MM.1S (cell line): ENCODE data around the gene RAET1L.
"Not testable (repeated sequence)": the region's sequence is repeated elsewhere in the genome, so short reads cannot be mapped to it uniquely, and the experiment has no call there.

ENCODE experiments used
- DNase-seq: peaks from one replicate; pipeline ENCODE4 v3.0.0-alpha.2; 2015
- H2AFZ ChIP-seq: fragments of 300-600 bp; sonication (generic); 2 replicates; pipeline ENCODE4 v1.6.0; 2016; ENCODE audit warnings: antibody characterized with exemption, low read length
- H3F3A ChIP-seq: fragments of 300-600 bp; sonication (generic); 2 replicates; pipeline ENCODE4 v1.6.1; 2016; ENCODE audit warnings: mild to moderate bottlenecking, antibody characterized with exemption, low read length, moderate library complexity, mixed read lengths; ENCODE audit not compliant: insufficient read depth
- H3K27ac ChIP-seq: fragments of 300-600 bp; sonication (generic); 2 replicates; pipeline ENCODE4 v1.5.1; 2016; ENCODE audit warnings: mild to moderate bottlenecking, low read length
- H3K27me3 ChIP-seq: fragments of 300-600 bp; sonication (generic); replicated peaks from 2 replicates; pipeline ENCODE4 v1.6.0; 2016; ENCODE audit warnings: low read length; ENCODE audit not compliant: insufficient read depth
- H3K36me3 ChIP-seq: fragments of 300-600 bp; sonication (generic); replicated peaks from 2 replicates; pipeline ENCODE4 v1.6.1; 2016; ENCODE audit warnings: mild to moderate bottlenecking, low read length, mixed read lengths; ENCODE audit not compliant: insufficient read depth
- H3K4me1 ChIP-seq: fragments of 300-600 bp; sonication (generic); 2 replicates; pipeline ENCODE4 v1.6.1; 2016; ENCODE audit warnings: low read length, mixed read lengths
- H3K4me2 ChIP-seq: fragments of 300-600 bp; sonication (generic); 2 replicates; pipeline ENCODE4 v1.6.0; 2016; ENCODE audit warnings: low read depth, low read length
- H3K4me3 ChIP-seq: fragments of 300-600 bp; sonication (generic); 2 replicates; pipeline ENCODE4 v1.5.1; 2016; ENCODE audit warnings: low read length, mixed read lengths
- H3K79me2 ChIP-seq: fragments of 300-600 bp; sonication (generic); 2 replicates; pipeline ENCODE4 v1.6.1; 2016; ENCODE audit warnings: mixed run types, low read length, mixed read lengths
- H3K9ac ChIP-seq: fragments of 300-600 bp; sonication (generic); 2 replicates; pipeline ENCODE4 v1.6.1; 2016; ENCODE audit warnings: low read length, mixed read lengths
- H3K9me2 ChIP-seq: fragments of 300-600 bp; sonication (generic); replicated peaks from 2 replicates; pipeline ENCODE4 v1.6.1; 2016; ENCODE audit warnings: mild to moderate bottlenecking, low read length, mixed read lengths; ENCODE audit not compliant: insufficient read depth
- H3K9me3 ChIP-seq: fragments of 300-600 bp; sonication (generic); replicated peaks from 2 replicates; pipeline ENCODE4 v1.6.1; 2016; ENCODE audit warnings: mild to moderate bottlenecking, low read length, mixed read lengths; ENCODE audit not compliant: insufficient read depth
- H4K20me1 ChIP-seq: fragments of 300-600 bp; sonication (generic); 2 replicates; pipeline ENCODE4 v1.6.1; 2016; ENCODE audit warnings: mild to moderate bottlenecking, low read length, moderate library complexity, mixed read lengths; ENCODE audit not compliant: insufficient read depth
- EZH2 ChIP-seq: fragments of 300-600 bp; sonication (generic); optimal IDR thresholded peaks from 2 replicates; pipeline ENCODE3; 2017; ENCODE audit warnings: low read depth, mild to moderate bottlenecking, antibody characterized with exemption, low read length, mixed read lengths
- TF ChIP-seq, protein P1 (sequence below): fragments of 300-600 bp; sonication (generic); IDR thresholded peaks from 2 replicates; pipeline ENCODE4 v1.5.1; 2016; ENCODE audit warnings: antibody characterized with exemption, low read length, mixed read lengths

The RAET1L gene

DNA sequence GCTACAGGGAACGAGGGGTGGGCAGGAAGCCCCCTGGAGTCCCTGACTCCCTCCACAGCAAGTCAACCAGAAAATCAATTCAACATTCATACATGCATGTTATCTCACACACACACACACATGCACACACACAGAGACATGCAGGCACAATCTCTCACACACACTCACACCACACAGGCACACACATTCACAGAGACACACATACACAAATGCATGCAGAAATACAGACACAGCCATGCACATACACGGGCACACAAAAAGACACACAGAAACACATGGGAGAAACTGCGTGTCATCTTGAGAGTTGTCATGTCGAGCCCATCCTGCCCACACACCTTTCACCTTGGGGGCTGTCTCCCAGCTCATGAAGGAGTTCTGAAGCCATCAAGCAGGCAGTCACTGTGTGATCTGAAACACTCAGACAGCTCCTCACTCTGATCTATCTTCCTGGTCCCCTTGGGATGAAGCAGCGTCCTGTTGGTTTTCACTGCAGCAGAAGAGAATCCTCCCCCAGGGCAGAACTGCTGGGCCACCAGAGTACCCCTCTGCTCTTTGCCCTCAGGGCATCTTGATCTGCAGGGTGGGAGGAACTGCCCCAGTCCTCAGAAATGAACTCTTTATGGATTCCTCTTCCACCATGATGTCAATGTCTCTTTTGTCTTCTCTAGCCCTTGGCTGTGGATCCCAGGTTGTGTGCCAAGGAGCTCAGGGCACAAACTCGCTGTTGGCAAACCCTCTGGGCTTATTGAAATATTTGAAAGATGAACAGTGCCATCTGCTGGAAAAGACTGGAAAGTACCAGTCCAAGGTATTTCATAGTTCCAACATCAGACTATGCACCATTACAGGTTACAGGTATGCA, 8.8 kb downstream of the RAET1L start:
- no peaks in the 10 kb centered on the region for H3F3A ChIP-seq
- H3K9me3 ChIP-seq = no peaks in the 10 kb centered on the region
- H3K9ac ChIP-seq = no peak overlapping the region
- peaks cover 39% of the 10 kb centered on the region for H3K27me3 ChIP-seq
- H3K27ac ChIP-seq = no peak overlapping the region
- no peaks in the 10 kb centered on the region for H3K79me2 ChIP-seq
- H3K9me2 ChIP-seq = no peaks in the 10 kb centered on the region
- H3K36me3 ChIP-seq = no peaks in the 10 kb centered on the region
- TF ChIP-seq EZH2 = no peak
- TF ChIP-seq, protein P1, sequence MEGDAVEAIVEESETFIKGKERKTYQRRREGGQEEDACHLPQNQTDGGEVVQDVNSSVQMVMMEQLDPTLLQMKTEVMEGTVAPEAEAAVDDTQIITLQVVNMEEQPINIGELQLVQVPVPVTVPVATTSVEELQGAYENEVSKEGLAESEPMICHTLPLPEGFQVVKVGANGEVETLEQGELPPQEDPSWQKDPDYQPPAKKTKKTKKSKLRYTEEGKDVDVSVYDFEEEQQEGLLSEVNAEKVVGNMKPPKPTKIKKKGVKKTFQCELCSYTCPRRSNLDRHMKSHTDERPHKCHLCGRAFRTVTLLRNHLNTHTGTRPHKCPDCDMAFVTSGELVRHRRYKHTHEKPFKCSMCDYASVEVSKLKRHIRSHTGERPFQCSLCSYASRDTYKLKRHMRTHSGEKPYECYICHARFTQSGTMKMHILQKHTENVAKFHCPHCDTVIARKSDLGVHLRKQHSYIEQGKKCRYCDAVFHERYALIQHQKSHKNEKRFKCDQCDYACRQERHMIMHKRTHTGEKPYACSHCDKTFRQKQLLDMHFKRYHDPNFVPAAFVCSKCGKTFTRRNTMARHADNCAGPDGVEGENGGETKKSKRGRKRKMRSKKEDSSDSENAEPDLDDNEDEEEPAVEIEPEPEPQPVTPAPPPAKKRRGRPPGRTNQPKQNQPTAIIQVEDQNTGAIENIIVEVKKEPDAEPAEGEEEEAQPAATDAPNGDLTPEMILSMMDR = peak; percentile 29; the same call in 1 of the 2 replicates
- H2AFZ ChIP-seq = no peak overlapping the region
- H3K4me2 ChIP-seq = no peak overlapping the region
- no peak overlapping the region for H3K4me3 ChIP-seq
- H4K20me1 ChIP-seq = no peaks in the 10 kb centered on the region
- no peaks in the 10 kb centered on the region for H3K4me1 ChIP-seq
- DNase-seq = peak; percentile 52

DNA sequence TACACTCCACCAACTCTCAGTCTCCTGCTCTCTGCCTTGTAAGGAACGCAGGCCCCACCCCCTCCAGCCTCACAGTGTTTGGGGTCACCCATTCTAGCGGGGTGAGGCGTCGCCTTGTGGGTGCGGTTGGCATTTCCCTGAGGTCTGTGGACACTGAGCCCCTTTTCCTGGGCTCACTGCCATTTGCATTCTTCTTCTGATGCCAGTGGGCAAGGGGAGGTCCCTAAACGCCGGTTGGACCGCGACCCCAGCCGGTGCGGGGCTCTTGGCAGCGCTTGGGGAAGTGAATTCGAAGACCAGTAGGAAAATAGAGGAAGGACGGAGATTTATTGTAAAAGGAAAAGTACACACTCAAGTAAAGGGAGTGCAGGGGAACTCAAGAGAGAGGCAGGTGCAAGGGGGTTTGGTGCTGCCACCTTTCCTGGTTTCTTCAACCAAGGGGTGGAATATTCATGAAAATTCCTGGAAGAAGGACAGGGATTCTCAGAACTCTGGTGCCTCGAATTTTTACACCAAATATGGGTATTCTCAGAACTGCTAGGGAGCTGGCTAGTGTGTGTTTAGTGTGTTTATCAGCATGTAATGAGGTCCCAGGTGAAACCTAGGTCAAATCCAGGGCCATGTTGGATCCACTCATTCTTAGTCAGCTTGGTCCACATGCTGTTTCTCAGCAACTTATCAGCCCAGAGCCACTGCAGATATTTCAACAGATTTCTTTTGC, 9.9 kb downstream of the RAET1L start:
- not testable (repeated sequence) for H4K20me1 ChIP-seq, H3K4me1 ChIP-seq, H3K27ac ChIP-seq, DNase-seq, H3K4me3 ChIP-seq, H3F3A ChIP-seq, H3K36me3 ChIP-seq, H3K9me3 ChIP-seq, H2AFZ ChIP-seq, H3K4me2 ChIP-seq, H3K9ac ChIP-seq, H3K9me2 ChIP-seq, H3K79me2 ChIP-seq
- H3K27me3 ChIP-seq = peaks cover 40% of the 10 kb centered on the region

DNA sequence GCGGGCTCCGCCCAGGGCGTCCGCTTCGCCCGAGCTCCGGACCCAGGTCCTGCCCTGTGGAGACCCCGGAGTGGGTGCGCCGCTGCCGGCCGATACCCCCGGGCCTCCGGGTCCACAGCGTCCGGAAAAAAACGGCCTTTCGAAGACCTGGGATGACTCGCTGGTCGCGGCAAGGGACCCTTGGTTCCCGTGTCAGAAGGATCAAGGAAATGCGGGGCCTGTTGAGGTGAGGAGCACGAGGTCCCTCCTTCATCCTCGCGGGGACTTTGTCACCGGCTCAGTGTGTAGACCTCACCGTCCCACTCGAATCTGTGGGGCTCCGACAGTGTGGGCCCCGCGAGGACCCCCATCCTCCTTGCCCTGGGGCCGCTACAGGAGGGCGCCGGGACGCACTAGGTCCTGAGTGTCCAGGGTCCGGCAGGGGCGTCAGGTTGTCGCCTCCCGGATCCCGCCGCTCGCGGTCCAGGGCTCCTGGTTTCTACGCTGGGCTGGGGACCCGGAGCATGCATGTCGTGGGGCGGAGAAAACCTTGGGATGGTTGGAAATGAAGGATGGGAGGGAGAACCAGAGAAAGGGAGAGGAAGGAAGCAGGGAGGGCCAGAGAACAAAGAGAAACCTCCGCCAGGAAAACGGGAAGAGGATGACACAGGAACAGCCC, 10.6 kb downstream of the RAET1L start:
- H3K9ac ChIP-seq, H3K4me2 ChIP-seq: not testable (repeated sequence)
- H3K27me3 ChIP-seq = peaks cover 47% of the 10 kb centered on the region

DNA sequence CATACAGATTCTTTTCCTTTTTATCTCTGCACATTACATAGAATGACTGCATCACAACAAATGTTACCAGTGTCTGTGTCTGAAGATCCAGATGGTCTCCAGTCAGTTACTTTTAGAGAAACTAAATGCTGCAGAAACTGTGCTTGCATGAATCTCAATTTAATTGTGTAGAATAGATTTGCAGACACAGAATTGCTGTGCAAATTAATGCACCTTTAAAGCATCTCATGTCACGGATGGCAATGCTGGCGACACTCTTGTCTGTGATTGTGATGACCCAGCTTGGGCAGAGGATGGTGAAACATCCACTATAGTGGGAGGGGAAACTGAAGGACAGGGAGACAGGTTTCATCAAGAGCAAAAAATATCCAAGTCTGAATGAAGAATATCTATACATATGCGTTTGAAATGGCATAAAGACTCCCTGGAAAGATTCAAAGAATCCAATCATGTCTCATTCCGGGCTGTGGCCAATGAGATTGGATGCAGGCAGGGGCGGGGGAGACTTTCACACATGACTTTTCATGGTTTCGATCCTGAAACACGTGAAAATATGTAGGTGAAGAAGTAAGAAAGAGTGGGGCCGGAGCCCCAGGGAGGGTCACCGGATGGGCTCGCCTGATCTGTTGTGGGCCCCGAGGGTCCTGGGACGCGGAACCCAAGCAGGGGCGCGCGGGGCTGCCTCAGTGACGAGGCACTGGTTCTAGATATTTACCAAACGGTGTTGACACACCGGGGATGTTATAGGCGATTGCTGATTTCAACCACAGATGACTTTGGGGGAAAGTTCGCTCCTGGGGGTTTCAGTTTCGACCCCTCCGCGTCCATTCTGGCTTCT, 11.3 kb downstream of the RAET1L start:
- H3K9ac ChIP-seq, H3F3A ChIP-seq, H3K9me2 ChIP-seq, H3K9me3 ChIP-seq, H3K79me2 ChIP-seq, H3K4me3 ChIP-seq, DNase-seq, H3K4me2 ChIP-seq, H3K4me1 ChIP-seq, H4K20me1 ChIP-seq, H3K36me3 ChIP-seq, H3K27ac ChIP-seq, H2AFZ ChIP-seq: not testable (repeated sequence)
- H3K27me3 ChIP-seq = peaks cover 46% of the 10 kb centered on the region

More for the DNA sequence above, 10.6 kb downstream of the RAET1L start:
- not testable (repeated sequence) for H3K36me3 ChIP-seq, H3K4me3 ChIP-seq, H3K79me2 ChIP-seq, H3K9me3 ChIP-seq, H4K20me1 ChIP-seq, H2AFZ ChIP-seq, H3K27ac ChIP-seq, H3F3A ChIP-seq, H3K9me2 ChIP-seq, H3K4me1 ChIP-seq, DNase-seq

DNA sequence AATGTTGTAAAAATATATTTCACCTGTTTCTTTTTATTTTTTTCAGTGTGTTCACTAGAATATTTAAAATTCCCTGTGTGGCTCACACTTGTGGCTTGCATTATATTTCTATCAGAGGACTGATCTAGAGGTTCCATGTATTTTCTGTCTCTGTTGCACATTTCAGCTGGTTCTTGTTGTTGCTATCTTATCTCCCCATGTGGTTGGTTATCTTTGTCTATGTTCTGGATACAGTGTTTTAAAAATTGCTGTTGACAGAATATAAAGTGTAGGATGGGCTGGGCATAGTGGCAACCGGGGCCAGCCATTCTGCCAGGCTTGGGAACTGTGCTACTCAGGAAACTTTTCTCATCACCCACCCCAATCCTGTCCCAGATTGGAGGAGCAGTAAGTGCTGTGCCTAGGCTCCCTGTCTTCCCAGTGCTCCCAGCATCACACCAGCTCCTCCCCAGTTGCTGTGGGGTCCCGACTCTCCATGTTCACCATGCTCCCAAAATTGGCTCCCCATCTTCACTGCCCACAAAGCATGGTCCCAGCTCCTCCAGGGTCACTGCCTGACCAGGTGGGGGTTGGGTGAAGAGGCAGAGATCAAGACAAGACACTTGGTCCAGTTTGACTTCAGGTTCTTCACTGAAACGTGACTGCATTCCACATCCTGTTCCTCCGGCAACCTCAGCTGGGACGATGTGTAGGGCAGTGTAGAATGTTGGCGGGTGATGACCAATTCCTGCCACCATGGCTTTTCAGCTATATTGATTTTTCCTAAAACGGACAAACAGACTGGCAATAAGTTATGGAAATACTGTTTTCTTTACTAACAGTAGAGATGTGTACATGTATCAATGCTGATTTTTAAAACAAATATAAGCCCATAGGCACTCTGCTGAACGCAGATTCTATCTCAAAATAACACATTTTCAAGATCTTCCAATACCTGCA, 12.2 kb downstream of the RAET1L start:
- H3F3A ChIP-seq, H3K36me3 ChIP-seq, DNase-seq, H3K4me3 ChIP-seq, H3K27ac ChIP-seq, H3K9me3 ChIP-seq, H3K9me2 ChIP-seq, H3K4me1 ChIP-seq, H3K79me2 ChIP-seq, H4K20me1 ChIP-seq, H2AFZ ChIP-seq, H3K9ac ChIP-seq, H3K4me2 ChIP-seq: not testable (repeated sequence)
- peaks cover 39% of the 10 kb centered on the region for H3K27me3 ChIP-seq
